ENCODE data around the gene CCDC85B.

Gene CCDC85B

DNA sequence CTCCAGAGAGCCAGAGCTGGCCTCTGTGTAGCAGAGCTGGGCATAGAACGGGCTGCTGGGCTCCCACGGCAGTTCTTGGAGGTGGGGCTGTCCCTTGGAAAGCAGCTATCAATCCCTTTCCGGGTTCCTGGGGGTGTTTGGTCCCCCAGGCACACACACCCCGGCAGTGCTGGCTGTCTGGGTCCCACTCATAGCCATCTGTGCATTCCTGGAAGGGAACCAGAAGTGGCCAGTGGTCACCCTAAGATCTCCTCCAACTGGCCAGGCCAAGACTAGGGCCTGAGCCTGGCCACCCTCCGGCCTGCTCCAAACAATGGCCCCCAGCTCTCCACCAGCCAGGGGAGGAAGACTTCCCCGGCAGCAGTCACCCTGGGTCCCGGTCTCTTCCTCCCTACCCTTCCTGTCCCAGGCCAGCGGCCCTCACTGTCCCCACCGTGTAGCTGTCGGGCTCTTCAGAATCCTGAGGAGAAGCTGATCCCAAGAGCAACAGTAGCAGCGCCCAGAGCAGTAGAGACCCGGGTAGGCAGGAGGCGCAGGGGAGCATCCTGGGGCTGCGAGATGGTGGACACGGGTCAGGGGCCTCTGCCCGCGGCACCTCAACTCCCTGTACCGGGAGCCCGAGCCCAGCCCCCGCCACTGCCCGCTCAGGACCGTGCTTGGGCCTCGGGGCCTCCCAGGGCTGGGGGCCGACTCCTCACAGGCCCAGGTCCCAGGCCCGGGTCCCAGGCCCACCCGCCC lies 18.5 kb upstream of the CCDC85B start:
- TF ChIP-seq, protein P1, sequence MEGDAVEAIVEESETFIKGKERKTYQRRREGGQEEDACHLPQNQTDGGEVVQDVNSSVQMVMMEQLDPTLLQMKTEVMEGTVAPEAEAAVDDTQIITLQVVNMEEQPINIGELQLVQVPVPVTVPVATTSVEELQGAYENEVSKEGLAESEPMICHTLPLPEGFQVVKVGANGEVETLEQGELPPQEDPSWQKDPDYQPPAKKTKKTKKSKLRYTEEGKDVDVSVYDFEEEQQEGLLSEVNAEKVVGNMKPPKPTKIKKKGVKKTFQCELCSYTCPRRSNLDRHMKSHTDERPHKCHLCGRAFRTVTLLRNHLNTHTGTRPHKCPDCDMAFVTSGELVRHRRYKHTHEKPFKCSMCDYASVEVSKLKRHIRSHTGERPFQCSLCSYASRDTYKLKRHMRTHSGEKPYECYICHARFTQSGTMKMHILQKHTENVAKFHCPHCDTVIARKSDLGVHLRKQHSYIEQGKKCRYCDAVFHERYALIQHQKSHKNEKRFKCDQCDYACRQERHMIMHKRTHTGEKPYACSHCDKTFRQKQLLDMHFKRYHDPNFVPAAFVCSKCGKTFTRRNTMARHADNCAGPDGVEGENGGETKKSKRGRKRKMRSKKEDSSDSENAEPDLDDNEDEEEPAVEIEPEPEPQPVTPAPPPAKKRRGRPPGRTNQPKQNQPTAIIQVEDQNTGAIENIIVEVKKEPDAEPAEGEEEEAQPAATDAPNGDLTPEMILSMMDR (IDR thresholded peaks at IDR 0.05; ENCODE audit: insufficient read depth, missing control alignments), result no peak
- DNase-seq (ENCODE audit: insufficient read length, low spot score), result no peak
- FAIRE-seq, result no peak

DNA sequence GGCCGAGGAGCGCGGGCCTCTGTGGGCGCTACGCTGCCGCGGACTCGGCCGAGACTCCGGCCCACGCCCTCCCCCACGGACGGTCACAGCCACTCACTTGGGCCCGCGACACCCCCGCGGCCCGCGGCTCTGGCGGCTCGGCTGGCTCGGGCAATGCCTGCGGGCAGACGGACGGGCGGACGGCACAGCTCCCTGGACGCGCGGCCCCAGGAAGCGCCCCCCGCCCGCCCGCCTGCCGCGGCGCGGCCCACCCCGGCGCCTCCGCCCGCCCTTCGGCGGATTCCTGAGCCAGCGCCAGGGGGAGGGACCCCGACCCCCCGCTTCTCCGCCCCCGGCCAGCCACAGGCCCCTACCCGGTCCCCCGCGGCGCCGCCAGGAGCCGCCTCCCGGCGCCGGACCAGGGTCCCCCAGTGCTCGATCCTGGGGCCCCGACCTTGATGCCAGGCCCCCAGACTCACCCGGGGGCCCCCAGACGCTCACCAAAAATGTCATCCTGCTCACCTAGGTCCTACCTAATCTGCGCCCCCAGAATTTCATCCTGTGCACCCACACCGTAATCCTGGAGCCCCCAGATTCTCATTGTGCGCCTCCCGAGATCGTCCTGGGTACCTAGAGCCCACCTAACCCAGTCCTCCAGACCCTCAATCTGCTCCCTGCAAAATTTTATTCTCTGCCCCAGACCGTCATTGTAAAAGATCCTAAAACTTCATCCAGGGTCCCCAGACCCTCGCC lies 17.7 kb upstream of the CCDC85B start, which contains the start of gene EFEMP2:
EFEMP2 (minus strand) TSS at position 215 of the 732 bp plus-strand sequence. CDS start 446 bp downstream, outside the sequence.
- TF ChIP-seq, protein P1 (IDR thresholded peaks at IDR 0.05; ENCODE audit: insufficient read depth, missing control alignments), result no peak
- FAIRE-seq, result no peak
- DNase-seq (ENCODE audit: insufficient read length, low spot score), result no peak

DNA sequence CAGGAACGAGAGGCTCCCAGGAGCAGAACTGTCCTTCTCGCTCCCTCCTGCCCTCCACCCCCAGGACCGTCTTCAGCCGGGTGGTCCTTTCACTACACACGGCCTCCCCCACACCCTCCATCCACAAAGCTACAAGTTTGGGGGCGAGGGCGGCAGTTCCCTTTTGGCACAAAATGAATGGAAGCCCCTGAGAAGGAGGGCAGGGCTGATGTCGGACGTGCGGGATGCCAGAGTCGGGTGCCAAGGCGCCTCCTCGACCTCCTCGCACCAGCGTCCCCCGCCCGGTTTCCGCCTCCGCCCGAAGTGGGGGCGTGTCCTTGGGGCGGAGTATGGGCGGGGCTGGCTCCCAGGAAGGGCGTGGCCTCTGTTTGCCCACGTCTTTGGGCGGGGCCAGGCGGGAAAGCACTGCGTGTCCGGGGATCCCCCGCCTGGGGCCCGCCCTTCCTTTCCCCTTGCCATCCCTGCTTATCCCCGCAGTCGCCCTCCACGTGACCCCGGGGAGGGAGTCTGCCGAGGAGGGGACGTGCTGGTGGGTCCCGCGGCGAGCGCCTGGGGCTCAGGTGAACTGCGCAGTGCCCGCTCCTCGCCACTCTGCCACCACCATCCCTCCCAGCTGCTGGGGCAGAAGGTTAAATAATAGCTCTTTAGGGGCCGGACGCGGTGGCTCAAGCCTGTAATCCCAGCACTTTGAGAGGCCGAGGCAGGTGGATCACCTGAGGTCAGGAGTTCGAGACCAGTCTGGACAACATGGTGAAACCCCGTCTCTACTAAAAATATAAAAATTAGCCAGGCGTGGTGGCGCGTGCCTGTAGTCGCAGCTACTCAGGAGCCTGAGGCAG lies 16.9 kb upstream of the CCDC85B start:
- TF ChIP-seq, protein P1 (IDR thresholded peaks at IDR 0.05; ENCODE audit: insufficient read depth, missing control alignments), result no peak
- FAIRE-seq (no peak), DNase-seq (ENCODE audit: insufficient read length, low spot score) (peak; percentile 99)

DNA sequence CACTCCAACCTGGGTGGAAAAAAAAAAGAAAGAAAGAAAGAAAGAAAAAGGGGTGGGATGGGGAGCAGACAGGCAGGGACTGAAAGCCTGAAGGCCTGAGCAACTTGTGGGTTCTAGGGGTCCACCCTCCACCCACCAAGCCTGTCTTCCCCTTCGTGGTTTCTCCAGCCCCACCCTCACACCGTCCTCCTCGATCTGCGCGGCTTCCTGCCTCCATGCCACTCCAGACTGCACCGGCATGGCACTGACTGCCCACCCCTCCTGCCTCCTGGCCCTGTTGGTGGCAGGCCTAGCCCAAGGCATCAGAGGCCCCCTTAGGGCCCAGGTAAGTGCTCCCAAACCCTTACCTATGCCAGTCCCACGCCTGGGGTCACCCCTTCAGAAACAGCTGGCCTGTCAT lies 10.9 kb upstream of the CCDC85B start, which contains the start of gene CTSW:
CTSW (plus strand) TSS at position 221 of the 400 bp plus-strand sequence; CDS start at position 239, 18 bp downstream.
- no peak for DNase-seq (ENCODE audit: insufficient read length, low spot score)
- no peak for FAIRE-seq
- TF ChIP-seq, protein P1 (IDR thresholded peaks at IDR 0.05; ENCODE audit: insufficient read depth, missing control alignments), result no peak

DNA sequence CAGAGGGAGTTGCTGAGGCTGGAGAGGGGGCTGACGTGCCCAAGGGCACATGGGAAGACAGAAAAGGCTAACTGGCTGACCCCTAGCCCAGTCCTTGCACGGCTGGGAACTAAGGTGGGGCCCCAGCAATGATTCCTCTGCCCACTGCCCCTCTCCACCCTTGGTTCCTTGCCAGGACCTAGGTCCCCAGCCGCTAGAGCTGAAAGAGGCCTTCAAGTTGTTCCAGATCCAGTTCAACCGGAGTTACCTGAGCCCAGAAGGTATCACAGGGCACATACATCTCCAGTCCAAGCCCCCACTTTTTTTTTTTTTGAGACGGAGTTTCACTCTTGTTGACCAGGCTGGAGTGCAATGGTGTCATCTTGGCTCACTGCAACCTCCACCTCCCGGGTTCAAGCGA lies 10.4 kb upstream of the CCDC85B start:
- FAIRE-seq (no peak), DNase-seq (ENCODE audit: insufficient read length, low spot score) (no peak)
- TF ChIP-seq, protein P1 (IDR thresholded peaks at IDR 0.05; ENCODE audit: insufficient read depth, missing control alignments), result no peak

DNA sequence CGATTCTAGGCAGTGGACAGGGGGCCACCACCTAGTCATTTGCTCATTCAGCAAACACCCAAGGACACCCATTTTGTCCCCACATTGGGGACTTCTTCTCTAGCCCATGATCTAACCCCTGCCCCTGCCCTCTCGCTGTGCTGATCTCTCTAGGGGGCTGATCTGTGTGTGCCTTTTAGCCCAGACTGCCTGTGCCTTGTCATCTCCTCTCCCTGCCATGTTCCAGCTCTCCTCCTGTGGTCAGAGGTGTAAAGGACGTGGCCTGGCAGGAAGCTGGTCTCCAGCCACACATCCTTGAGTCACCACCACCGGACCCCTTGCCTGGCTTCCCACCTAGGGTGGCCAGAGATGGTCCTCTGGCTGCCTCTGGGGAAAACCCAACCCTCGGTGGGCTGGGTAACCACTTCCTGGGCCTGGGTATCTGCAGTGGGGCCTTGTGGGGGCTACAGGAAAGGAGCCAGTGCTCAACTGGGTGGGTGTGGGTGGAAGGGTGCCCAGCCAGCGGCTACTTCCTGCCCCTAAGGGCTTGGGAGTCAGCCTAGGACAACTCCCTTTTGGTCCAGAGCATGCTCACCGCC lies 9.5 kb upstream of the CCDC85B start:
- TF ChIP-seq, protein P1 (IDR thresholded peaks at IDR 0.05; ENCODE audit: insufficient read depth, missing control alignments), result no peak
- DNase-seq (ENCODE audit: insufficient read length, low spot score) (no peak), FAIRE-seq (no peak)

Measured in D721Med (cell line).